Sigmoid colon (tissue), 4 donors: Measurements from ENCODE around the gene PAPOLG.

Experiments used
- EP300 ChIP-seq, 4 donors: sonication (generic); formaldehyde crosslinking; IDR thresholded peaks; one replicate each; pipeline ENCODE4 v1.6.1; 2017; ENCODE audit warnings: antibody characterized with exemption in 4 of 4
- POLR2A ChIP-seq, 2 donors: fragments of 450-650 bp; IDR thresholded peaks; one replicate each; pipeline ENCODE4 v1.6.1; 2016; ENCODE audit warnings: antibody characterized with exemption in 2 of 2, mild to moderate bottlenecking in 2 of 2, moderate library complexity in 2 of 2
- POLR2AphosphoS5 ChIP-seq, 4 donors: sonication (generic); formaldehyde crosslinking; IDR thresholded peaks; one replicate each; pipeline ENCODE4 v1.6.1; 2017; ENCODE audit warnings: antibody characterized with exemption in 4 of 4
- TF ChIP-seq, protein P1 (sequence below), 4 experiments: fragments of 450-650 bp in 3 of 4; fragments of 200-600 bp in 1 of 4; IDR thresholded peaks; one replicate each; pipeline ENCODE4 v1.5.1; 2016 to 2019; ENCODE audit warnings: antibody characterized with exemption in 4 of 4, mild to moderate bottlenecking in 3 of 4, moderate library complexity in 2 of 4

GRCh38 chr2:60771508-60771907 is 15.4 kb downstream of the PAPOLG start:
- TF ChIP-seq, protein P1, sequence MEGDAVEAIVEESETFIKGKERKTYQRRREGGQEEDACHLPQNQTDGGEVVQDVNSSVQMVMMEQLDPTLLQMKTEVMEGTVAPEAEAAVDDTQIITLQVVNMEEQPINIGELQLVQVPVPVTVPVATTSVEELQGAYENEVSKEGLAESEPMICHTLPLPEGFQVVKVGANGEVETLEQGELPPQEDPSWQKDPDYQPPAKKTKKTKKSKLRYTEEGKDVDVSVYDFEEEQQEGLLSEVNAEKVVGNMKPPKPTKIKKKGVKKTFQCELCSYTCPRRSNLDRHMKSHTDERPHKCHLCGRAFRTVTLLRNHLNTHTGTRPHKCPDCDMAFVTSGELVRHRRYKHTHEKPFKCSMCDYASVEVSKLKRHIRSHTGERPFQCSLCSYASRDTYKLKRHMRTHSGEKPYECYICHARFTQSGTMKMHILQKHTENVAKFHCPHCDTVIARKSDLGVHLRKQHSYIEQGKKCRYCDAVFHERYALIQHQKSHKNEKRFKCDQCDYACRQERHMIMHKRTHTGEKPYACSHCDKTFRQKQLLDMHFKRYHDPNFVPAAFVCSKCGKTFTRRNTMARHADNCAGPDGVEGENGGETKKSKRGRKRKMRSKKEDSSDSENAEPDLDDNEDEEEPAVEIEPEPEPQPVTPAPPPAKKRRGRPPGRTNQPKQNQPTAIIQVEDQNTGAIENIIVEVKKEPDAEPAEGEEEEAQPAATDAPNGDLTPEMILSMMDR (IDR thresholded peaks at IDR 0.05), result no peak
- TF ChIP-seq POLR2A (IDR thresholded peaks at IDR 0.05) (no peak), POLR2AphosphoS5 (IDR thresholded peaks at IDR 0.05) (no peak), EP300 (IDR thresholded peaks at IDR 0.05) (no peak)
